SK-N-SH treated with all-trans-retinoic acid at 6 μM for 48 hours (cell line): ENCODE results near the gene RFX4.

Source experiments
- ATAC-seq: fragments of 200-7000 bp; cut with Tn5 transposase; 3 replicates; pipeline ENCODE4 v1.9.1; 2020; ENCODE audit warnings: mild to moderate bottlenecking, moderate library complexity
- ARNTL ChIP-seq: fragments of 450-650 bp; formaldehyde crosslinking; IDR thresholded peaks from 2 replicates; pipeline ENCODE4 v1.5.0; 2020; ENCODE audit warnings: low read depth, mild to moderate bottlenecking, moderate library complexity, borderline replicate concordance
- BACH2 ChIP-seq: fragments of 250-450 bp; sonication (Bioruptor Pico); IDR thresholded peaks from 2 replicates; pipeline ENCODE4 v1.9.0; 2021; ENCODE audit warnings: mild to moderate bottlenecking, borderline replicate concordance
- ESRRG ChIP-seq: fragments of 250-450 bp; sonication (Bioruptor Pico); IDR thresholded peaks from 2 replicates; pipeline ENCODE4 v1.6.1; 2021; ENCODE audit warnings: mild to moderate bottlenecking
- GLIS3 ChIP-seq: fragments of 250-450 bp; sonication (Bioruptor Pico); IDR thresholded peaks from 2 replicates; pipeline ENCODE4 v1.5.0; 2020; ENCODE audit warnings: mild to moderate bottlenecking, moderate library complexity
- ISL1 ChIP-seq: fragments of 250-450 bp; sonication (Bioruptor Pico); IDR thresholded peaks from 2 replicates; pipeline ENCODE4 v2.1.2; 2022; ENCODE audit warnings: mild to moderate bottlenecking, moderate library complexity
- OSR1 ChIP-seq: fragments of 250-450 bp; sonication (Bioruptor Pico); IDR thresholded peaks from 2 replicates; pipeline ENCODE4 v1.8.0; 2022; ENCODE audit warnings: moderate library complexity, mild to moderate bottlenecking, inconsistent platforms
- PPARA ChIP-seq: fragments of 250-450 bp; sonication (Bioruptor Pico); IDR thresholded peaks from 2 replicates; pipeline ENCODE4 v1.5.0; 2020; ENCODE audit warnings: mild to moderate bottlenecking, borderline replicate concordance
- RARB ChIP-seq: fragments of 250-450 bp; sonication (Bioruptor Pico); IDR thresholded peaks from 2 replicates; pipeline ENCODE4 v1.8.0; 2021; ENCODE audit warnings: mild to moderate bottlenecking, moderate library complexity
- SNAI2 ChIP-seq: fragments of 250-450 bp; sonication (Bioruptor Pico); IDR thresholded peaks from 2 replicates; pipeline ENCODE4 v1.5.0; 2020; ENCODE audit warnings: mild to moderate bottlenecking, moderate library complexity
- TCF4 ChIP-seq: fragments of 250-450 bp; sonication (Bioruptor Pico); IDR thresholded peaks from 2 replicates; pipeline ENCODE4 v1.8.0; 2021; ENCODE audit warnings: mild to moderate bottlenecking, moderate library complexity, borderline replicate concordance
- TOX ChIP-seq: fragments of 250-450 bp; sonication (Bioruptor Pico); IDR thresholded peaks from 2 replicates; pipeline ENCODE4 v1.8.0; 2021; ENCODE audit warnings: mild to moderate bottlenecking, moderate library complexity, borderline replicate concordance
- ZC3H10 ChIP-seq: fragments of 250-450 bp; sonication (Bioruptor Pico); IDR thresholded peaks from 2 replicates; pipeline ENCODE4 v1.5.1; 2021; ENCODE audit warnings: mild to moderate bottlenecking, moderate library complexity
- ZFP3 ChIP-seq: fragments of 250-450 bp; sonication (Bioruptor Pico); IDR thresholded peaks from 2 replicates; pipeline ENCODE4 v1.5.0; 2020; ENCODE audit warnings: mild to moderate bottlenecking, moderate library complexity
- ZFP30 ChIP-seq: fragments of 450-650 bp; formaldehyde crosslinking; IDR thresholded peaks from 2 replicates; pipeline ENCODE4 v1.5.0; 2022; ENCODE audit warnings: mild to moderate bottlenecking, moderate library complexity
- ZNF70 ChIP-seq: fragments of 450-650 bp; formaldehyde crosslinking; IDR thresholded peaks from 2 replicates; pipeline ENCODE4 v1.5.0; 2020; ENCODE audit warnings: mild to moderate bottlenecking, moderate library complexity
- ZNF8 ChIP-seq: fragments of 450-650 bp; formaldehyde crosslinking; IDR thresholded peaks from 2 replicates; pipeline ENCODE4 v1.5.0; 2020; ENCODE audit warnings: mild to moderate bottlenecking, moderate library complexity
- TF ChIP-seq, protein P1 (sequence below): fragments of 250-450 bp; sonication (Bioruptor Pico); IDR thresholded peaks from 2 replicates; pipeline ENCODE4 v1.8.0; 2020; ENCODE audit warnings: mild to moderate bottlenecking, moderate library complexity, borderline replicate concordance
- TF ChIP-seq, protein P2 (sequence below): fragments of 250-450 bp; sonication (Bioruptor Pico); IDR thresholded peaks from 2 replicates; pipeline ENCODE4 v1.5.0; 2020; ENCODE audit warnings: mild to moderate bottlenecking, moderate library complexity
- TF ChIP-seq, protein P3 (sequence below): fragments of 250-450 bp; sonication (Bioruptor Pico); IDR thresholded peaks from 2 replicates; pipeline ENCODE4 v1.5.1; 2020; ENCODE audit warnings: low read depth, mild to moderate bottlenecking, moderate library complexity
- TF ChIP-seq, protein P4 (sequence below): fragments of 250-450 bp; sonication (Bioruptor Pico); IDR thresholded peaks from 2 replicates; pipeline ENCODE4 v1.8.0; 2021; ENCODE audit warnings: low read depth, mild to moderate bottlenecking, moderate library complexity, borderline replicate concordance
- TF ChIP-seq, protein P5 (sequence below): fragments of 250-450 bp; sonication (Bioruptor Pico); IDR thresholded peaks from 2 replicates; pipeline ENCODE4 v1.5.1; 2021; ENCODE audit warnings: mild to moderate bottlenecking, moderate library complexity

The RFX4 gene

DNA sequence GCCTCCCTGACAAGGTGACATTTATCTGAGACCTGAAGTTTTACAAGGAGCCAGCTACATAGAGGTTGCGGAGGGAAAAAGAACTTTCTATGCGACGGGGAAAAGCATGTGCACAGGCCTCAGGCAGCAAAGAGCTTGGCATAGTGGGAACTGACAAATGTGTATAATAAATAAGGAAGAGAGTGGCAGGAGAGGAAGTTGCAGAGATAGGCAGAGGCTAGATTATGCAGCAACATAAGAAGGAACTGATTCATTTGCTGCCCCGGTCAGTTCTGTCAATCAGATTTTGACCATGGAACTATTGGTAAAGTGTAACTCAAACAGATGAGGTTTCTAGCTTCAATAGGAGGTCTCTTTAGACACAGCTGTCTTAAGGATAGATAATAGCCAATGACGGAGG lies 158.0 kb downstream of the RFX4 start (continued):
- TF ChIP-seq, protein P1, sequence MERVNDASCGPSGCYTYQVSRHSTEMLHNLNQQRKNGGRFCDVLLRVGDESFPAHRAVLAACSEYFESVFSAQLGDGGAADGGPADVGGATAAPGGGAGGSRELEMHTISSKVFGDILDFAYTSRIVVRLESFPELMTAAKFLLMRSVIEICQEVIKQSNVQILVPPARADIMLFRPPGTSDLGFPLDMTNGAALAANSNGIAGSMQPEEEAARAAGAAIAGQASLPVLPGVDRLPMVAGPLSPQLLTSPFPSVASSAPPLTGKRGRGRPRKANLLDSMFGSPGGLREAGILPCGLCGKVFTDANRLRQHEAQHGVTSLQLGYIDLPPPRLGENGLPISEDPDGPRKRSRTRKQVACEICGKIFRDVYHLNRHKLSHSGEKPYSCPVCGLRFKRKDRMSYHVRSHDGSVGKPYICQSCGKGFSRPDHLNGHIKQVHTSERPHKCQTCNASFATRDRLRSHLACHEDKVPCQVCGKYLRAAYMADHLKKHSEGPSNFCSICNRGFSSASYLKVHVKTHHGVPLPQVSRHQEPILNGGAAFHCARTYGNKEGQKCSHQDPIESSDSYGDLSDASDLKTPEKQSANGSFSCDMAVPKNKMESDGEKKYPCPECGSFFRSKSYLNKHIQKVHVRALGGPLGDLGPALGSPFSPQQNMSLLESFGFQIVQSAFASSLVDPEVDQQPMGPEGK: no peak
- TF ChIP-seq, protein P2, sequence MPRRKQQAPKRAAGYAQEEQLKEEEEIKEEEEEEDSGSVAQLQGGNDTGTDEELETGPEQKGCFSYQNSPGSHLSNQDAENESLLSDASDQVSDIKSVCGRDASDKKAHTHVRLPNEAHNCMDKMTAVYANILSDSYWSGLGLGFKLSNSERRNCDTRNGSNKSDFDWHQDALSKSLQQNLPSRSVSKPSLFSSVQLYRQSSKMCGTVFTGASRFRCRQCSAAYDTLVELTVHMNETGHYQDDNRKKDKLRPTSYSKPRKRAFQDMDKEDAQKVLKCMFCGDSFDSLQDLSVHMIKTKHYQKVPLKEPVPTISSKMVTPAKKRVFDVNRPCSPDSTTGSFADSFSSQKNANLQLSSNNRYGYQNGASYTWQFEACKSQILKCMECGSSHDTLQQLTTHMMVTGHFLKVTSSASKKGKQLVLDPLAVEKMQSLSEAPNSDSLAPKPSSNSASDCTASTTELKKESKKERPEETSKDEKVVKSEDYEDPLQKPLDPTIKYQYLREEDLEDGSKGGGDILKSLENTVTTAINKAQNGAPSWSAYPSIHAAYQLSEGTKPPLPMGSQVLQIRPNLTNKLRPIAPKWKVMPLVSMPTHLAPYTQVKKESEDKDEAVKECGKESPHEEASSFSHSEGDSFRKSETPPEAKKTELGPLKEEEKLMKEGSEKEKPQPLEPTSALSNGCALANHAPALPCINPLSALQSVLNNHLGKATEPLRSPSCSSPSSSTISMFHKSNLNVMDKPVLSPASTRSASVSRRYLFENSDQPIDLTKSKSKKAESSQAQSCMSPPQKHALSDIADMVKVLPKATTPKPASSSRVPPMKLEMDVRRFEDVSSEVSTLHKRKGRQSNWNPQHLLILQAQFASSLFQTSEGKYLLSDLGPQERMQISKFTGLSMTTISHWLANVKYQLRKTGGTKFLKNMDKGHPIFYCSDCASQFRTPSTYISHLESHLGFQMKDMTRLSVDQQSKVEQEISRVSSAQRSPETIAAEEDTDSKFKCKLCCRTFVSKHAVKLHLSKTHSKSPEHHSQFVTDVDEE (CRISPR knock-in tag): no peak
- no peak for TF ChIP-seq ZNF8 (CRISPR knock-in tag)
- TF ChIP-seq BACH2: no peak
- TF ChIP-seq SNAI2: no peak

DNA sequence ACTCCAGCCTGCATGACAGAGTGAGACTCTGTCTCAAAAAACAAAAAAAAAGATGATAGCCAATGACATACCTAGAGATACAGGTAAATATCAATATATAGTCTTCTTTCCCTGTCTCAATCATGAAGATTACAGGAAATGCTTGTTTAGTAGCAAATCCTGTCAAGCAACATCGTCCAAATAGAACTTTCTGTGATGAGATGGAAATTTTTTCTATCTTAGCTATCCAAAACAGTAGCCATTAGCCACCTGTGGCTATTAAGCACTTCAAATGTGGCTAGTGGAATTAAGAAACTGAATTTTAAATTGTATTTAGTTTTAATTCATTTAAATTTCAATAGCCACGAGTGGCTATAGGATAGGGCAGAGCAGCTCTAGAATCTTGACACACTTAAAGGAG lies 158.4 kb downstream of the RFX4 start:
- ATAC-seq: no peak
- TF ChIP-seq ZNF8 (CRISPR knock-in tag): no peak
- no peak for TF ChIP-seq ZC3H10 (CRISPR knock-in tag)
- TF ChIP-seq, protein P3, sequence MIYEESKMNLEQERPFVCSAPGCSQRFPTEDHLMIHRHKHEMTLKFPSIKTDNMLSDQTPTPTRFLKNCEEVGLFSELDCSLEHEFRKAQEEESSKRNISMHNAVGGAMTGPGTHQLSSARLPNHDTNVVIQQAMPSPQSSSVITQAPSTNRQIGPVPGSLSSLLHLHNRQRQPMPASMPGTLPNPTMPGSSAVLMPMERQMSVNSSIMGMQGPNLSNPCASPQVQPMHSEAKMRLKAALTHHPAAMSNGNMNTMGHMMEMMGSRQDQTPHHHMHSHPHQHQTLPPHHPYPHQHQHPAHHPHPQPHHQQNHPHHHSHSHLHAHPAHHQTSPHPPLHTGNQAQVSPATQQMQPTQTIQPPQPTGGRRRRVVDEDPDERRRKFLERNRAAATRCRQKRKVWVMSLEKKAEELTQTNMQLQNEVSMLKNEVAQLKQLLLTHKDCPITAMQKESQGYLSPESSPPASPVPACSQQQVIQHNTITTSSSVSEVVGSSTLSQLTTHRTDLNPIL (CRISPR knock-in tag): no peak
- no peak for TF ChIP-seq GLIS3
- no peak for TF ChIP-seq PPARA (CRISPR knock-in tag)
- TF ChIP-seq, protein P4, sequence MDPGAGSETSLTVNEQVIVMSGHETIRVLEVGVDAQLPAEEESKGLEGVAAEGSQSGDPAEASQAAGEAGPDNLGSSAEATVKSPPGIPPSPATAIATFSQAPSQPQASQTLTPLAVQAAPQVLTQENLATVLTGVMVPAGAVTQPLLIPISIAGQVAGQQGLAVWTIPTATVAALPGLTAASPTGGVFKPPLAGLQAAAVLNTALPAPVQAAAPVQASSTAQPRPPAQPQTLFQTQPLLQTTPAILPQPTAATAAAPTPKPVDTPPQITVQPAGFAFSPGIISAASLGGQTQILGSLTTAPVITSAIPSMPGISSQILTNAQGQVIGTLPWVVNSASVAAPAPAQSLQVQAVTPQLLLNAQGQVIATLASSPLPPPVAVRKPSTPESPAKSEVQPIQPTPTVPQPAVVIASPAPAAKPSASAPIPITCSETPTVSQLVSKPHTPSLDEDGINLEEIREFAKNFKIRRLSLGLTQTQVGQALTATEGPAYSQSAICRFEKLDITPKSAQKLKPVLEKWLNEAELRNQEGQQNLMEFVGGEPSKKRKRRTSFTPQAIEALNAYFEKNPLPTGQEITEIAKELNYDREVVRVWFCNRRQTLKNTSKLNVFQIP (CRISPR knock-in tag): no peak
- no peak for TF ChIP-seq OSR1
- no peak for TF ChIP-seq ESRRG (CRISPR knock-in tag)
- TF ChIP-seq, protein P1: no peak
- TF ChIP-seq, protein P5, sequence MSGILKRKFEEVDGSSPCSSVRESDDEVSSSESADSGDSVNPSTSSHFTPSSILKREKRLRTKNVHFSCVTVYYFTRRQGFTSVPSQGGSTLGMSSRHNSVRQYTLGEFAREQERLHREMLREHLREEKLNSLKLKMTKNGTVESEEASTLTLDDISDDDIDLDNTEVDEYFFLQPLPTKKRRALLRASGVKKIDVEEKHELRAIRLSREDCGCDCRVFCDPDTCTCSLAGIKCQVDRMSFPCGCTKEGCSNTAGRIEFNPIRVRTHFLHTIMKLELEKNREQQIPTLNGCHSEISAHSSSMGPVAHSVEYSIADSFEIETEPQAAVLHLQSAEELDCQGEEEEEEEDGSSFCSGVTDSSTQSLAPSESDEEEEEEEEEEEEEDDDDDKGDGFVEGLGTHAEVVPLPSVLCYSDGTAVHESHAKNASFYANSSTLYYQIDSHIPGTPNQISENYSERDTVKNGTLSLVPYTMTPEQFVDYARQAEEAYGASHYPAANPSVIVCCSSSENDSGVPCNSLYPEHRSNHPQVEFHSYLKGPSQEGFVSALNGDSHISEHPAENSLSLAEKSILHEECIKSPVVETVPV: no peak
- no peak for TF ChIP-seq ZNF70 (CRISPR knock-in tag)
- TF ChIP-seq RARB: no peak
- TF ChIP-seq ISL1: no peak
- no peak for TF ChIP-seq ZFP30 (CRISPR knock-in tag)
- TF ChIP-seq TOX (CRISPR knock-in tag): no peak
- TF ChIP-seq TCF4 (CRISPR knock-in tag): no peak
- no peak for TF ChIP-seq ARNTL (CRISPR knock-in tag)
- TF ChIP-seq SNAI2: no peak
- TF ChIP-seq ZFP3 (CRISPR knock-in tag): no peak
